Hematopoietic multipotent progenitor cell treated with erythropoietin and hydrocortisone succinate and interleukin-3 and kit ligand, for 15 days (in vitro differentiated cells): ENCODE data around the gene DCK.
"Not testable (repeated sequence)": the region's sequence is repeated elsewhere in the genome, so short reads cannot be mapped to it uniquely, and the experiment has no call there.

Experiments used
- DNase-seq: peaks from one replicate; pipeline ENCODE4 v3.0.0-alpha.2; 2015; ENCODE audit warnings: low spot score

The DCK gene

DNA sequence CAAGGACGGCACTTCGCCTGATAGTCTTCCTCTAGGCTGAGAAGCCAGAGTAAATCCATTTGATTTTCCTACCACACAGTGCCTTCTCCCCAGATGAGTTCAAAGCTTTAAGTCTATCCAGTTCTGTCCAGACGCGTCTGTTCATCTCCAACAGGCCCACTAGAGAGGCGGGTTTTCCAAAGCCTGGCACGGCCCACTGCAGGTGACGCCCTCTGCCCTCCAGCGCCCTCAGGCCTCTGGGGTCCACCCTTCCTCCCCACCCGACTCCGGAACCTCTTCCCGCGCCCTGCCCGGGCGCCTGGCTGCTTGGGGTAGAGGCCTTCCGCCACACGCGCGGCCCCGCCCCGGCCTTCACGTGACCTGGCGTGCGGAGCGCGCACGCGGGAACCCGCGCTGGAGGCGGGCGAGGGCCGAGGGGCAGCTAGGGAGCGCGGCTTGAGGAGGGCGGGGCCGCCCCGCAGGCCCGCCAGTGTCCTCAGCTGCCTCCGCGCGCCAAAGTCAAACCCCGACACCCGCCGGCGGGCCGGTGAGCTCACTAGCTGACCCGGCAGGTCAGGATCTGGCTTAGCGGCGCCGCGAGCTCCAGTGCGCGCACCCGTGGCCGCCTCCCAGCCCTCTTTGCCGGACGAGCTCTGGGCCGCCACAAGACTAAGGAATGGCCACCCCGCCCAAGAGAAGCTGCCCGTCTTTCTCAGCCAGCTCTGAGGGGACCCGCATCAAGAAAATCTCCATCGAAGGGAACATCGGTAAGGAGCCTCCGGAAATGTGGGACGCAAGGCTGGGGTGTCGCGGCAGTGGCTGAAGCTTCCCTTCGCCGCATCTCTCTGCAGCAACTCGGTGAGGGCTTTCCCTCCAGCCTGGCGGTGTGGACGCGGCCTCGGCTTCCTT lies at the start of gene DCK:
DCK (plus strand) TSS at position 469 of the 888 bp plus-strand sequence; CDS start at position 656, 187 bp downstream.
- DNase-seq: peak; percentile 92

- no peak for DNase-seq
Observed at GRCh38 chr4:70945046-70945445, 48.4 kb upstream of the DCK start.

DNA sequence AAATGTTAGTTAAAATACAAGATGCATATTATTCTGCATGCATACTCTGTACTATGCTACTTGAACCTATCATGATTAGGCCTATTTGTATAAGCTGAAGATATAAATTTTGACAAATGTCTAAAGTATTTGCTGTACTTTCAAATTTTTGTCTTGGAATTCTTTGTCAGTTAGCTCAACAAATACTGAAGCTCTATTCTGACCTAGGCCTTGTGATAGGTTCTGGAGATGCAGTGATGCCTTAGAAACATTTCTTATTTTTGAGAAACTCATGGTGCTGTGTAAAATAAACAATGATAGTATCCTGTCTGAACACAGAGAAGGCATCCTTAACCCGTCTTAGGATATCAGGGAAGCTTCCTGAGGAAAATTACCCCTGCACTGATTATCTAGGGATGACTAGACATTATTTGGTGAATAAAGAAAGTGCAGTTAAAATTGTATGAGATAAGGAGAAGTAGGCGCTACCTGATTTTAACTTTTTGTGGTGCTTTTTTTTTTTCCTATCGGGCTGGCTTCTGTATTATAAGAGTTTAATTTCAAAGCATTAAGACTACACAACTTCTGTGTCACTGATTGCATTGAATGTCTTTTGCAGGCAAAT lies 47.9 kb upstream of the DCK start:
- no peak for DNase-seq

GRCh38 chr4:70946939-70947338 lies 46.5 kb upstream of the DCK start:
- no peak for DNase-seq

DNA sequence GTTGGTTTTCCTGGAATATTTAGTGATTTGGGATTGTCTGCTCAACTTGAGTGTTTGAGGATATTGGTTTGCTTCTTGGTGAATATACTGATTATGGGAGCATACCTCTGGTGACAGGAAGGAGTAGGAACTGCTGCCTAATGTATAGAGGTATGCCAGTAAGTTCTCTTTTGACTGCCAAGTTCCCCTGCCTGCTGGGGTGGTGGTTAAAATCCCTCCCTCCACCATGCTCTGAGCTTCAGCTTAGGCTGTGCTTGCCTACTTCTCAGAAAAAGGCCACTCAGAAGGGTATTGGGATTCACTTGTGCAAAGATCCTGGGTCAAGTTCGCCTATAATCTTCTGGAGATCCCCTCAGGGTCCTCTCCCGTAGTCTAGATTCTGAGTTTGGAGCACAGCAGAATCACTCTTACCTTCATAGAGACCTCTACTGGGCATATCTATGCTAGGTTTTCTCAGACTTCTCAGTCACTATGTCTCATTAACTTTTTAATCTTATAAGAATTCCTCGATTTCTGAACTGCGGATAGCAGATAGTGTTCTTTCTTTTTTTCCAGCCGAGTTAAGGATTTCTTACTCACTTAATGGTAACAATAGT lies 44.7 kb upstream of the DCK start:
- DNase-seq: peak; percentile 30

GRCh38 chr4:70954032-70954431 lies 39.4 kb upstream of the DCK start:
- no peak for DNase-seq

GRCh38 chr4:70956549-70957210 lies 36.8 kb upstream of the DCK start:
- peak; percentile 39 for DNase-seq

GRCh38 chr4:70958681-70959080 lies 34.8 kb upstream of the DCK start:
- no peak for DNase-seq

DNA sequence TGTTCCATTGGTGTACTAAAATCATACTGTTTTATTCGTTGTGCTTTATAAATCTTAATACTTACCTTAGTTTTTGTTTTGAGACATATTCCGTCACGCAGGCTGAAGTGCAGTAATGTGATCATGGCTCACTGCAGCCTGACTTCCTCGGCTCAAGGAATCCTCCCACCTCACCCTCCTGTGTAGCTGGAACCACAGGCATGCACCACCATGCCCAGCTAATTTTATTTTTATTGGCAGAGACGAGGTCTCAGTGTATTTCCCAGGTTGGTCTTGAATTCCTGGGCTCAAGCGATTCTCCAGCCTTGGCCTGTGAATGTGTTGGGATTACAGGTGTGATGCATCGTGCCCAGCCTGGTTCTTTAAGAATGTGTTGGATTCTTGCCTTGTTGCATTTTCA lies 24.4 kb upstream of the DCK start:
- DNase-seq: no peak

DNA sequence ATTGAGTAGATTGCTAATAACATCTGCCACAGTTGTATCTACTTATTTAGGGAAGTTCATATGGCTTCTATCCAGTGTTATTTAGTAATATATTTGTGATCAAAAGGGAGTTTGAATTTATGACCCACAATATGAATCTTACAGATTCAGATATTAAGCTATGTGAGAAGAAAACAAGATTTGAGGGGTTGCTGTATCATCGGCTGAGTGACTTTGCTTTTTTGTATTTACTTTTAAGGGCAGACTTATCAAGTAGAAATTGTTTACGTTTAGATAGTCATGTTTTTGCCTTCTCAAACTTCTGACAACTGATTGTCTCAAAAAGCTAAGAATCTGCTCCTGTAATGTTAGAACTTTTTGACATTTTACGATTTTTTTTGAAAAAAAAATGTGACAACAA lies 17.2 kb upstream of the DCK start:
- peak; percentile 77 for DNase-seq

GRCh38 chr4:70979445-70980008 lies 13.9 kb upstream of the DCK start:
- DNase-seq: no peak

GRCh38 chr4:70980196-70980595 lies 13.3 kb upstream of the DCK start:
- DNase-seq: no peak

DNA sequence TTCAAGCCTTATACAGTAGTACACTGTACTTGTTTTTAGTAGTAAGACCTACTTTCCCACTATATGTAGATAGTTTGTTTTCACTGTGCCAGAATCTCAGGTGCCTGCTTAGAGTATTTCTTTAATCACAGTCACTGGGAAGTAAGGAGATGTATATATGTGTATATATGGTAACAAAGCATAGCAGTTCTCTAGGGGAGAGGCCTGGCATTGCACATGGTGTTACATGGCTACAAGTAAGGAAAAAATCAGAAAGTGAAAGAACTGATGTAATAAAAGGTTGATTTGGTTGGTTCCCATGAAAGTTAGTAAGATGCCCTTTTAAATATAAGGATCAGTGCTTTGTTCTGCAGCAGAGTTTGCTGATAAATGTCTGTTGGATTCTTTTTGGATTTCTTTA lies 9.3 kb upstream of the DCK start:
- no peak for DNase-seq

DNA sequence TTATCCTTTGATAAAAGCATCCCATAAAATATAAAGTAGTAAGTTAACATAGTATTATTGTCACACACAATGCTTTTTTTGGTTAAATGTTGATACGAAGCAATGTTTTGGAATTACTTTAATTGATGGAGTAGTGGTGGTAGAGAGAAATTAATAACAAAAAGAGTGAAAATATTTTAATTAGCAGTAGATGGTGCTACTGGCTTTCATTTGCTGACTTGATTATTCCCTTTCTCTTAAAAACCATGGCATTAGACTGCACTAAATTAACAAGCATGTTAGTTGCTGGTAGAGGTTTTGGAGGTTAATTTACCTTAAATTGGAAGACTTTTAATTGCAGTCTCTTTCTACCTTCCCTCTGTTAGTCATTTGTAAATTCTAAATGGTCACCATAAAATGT lies 8.9 kb upstream of the DCK start:
- no peak for DNase-seq

DNA sequence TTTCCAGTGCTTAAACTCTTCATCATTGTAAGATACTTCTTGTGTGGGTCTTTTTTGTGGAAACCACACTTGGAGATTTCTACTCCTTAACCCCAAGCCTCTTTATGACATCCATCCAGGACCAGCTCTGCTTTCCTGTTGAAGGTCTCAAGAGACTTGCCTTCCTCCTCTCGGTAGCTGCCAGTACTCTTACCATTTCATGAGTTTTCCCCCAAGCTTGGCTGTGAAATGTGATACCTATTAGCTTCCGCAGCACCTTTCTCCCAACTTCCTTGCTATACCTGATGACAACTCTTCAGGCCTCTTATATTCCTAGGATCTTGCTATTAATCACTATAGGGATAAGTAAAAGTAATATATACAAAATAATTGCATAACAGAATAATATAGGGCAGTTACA lies 1.9 kb upstream of the DCK start:
- DNase-seq: no peak

DNA sequence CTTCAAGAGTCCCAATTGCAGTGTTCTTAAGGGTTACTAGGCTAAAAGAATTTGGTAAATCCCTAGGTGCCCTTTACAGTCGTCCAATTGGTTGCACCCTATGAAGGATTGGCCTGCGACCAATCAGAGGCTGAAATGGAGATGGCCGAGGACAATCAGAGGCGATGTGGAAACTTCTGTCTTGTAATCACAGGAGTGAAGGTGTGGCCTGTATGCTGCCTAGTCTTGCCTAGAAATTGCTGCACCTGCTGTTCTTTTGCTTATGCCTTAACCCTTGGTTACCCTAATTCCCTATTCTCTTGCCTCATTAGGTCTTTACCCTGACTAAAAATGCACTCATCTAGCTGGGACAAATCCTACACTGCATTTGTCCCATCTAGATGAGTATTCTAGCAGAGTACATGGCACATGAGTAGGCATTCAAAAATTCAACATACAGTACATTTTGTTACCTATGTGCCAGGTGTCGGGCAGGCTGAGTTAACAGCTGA lies 1.0 kb upstream of the DCK start:
- DNase-seq: no peak

DNA sequence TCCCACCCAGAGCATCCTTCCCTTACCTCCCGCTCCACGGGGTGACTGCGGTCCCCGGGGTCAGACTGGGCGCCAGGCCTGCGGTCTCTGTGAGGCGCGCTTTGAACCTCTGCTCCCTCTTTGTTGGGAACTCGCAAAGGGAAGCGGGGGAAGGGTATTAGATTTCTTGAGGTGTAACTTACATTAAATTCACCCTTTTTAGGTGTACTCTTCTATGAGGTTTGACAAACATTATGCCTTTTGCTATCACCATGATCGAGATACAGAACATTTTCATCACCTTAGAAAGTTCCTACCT lies 569 bp downstream of the DCK start:
- no peak for DNase-seq

DNA sequence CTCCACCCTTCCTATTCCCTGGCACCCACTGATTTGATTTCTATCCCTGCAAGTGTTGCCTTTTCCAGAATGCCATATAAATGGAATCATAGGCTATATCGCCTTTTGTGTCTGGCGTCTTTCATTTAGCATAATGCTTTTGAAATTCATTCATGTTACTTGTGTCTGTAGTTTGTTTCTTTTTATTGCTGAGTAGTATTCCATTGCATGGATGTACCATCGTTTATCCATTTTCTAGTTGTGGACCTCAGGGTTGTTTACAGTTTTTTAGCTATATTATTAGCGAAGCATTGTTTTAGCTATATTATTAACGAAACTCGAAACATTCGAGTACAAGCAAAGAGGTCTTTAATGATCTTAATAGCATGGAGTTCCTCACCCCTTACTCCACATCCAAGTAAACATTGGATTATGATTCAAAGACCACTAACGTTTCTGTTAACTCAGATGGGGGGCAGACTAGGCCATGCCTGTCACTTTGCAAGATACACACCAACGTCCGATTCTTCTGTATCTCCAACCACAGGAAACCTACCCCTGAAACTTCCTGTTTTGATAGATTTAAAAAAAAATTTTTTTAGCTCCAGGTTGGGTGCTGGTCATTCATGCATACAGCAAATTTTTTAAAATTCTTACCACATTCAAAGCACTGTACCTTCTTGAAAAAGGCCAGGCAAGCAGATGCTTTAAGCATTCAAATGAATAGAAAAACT lies 1.1 kb downstream of the DCK start:
- DNase-seq: no peak

DNA sequence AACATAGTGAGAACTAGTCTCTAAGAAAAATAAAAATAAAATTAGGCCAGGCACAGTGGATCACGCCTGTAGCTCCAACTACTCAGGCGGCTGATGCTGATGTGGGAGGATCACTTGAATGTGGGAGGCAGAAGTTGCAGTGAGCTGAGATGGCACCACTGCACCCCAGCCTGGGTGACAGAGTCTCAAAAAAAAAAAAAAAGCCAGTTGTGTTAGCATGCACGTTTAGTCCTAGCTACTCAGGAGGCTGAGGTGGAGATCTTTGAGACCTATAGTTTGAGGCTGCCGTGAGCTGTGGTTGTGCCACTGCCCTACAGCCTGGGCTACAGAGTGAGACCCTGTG lies 2.5 kb downstream of the DCK start:
- peak; percentile 55 for DNase-seq

GRCh38 chr4:70997036-70997435 lies 3.6 kb downstream of the DCK start:
- DNase-seq: no peak

DNA sequence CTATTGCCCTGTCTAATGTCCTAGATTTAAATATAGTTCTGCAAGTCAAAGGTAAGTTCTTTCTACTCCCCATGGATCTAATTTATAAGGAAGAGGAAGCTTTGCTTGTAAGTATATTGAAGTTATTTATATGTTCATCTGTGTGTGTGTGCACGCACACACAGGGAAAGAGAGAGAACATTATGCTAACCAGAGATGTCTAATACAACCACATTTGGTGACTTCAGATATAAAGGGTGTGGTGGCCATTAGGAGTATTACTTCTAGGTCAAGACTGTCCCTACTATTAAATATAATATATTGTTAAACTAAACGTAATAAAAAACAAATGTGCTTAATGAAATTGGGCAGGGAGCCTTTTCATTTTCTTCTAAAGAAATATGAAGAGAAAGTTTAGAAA lies 4.1 kb downstream of the DCK start:
- peak; percentile 74 for DNase-seq

GRCh38 chr4:70999639-71000038 lies 6.2 kb downstream of the DCK start:
- not testable (repeated sequence) for DNase-seq
